Endothelial cell of umbilical vein (primary cell): ENCODE results near the gene ARHGAP28.

ENCODE experiments used
- EZH2 ChIP-seq: IDR thresholded peaks from 2 replicates; pipeline ENCODE4 v1.6.1; 2012; ENCODE audit warnings: borderline replicate concordance, low read depth, mild to moderate bottlenecking, moderate library complexity, low read length, inconsistent platforms; ENCODE audit not compliant: severe bottlenecking
- TF ChIP-seq, protein P1 (sequence below), 2 donors: IDR thresholded peaks; 1 replicate in 1 of 2; 2 replicates in 1 of 2; pipeline ENCODE4 v1.5.1; 2011; ENCODE audit warnings: low read length in 2 of 2, mild to moderate bottlenecking in 2 of 2, moderate library complexity in 2 of 2, control low read depth in 1 of 2, inconsistent platforms in 1 of 2, low read depth in 1 of 2; ENCODE audit not compliant: insufficient read depth in 1 of 2; ENCODE audit errors: extremely low read depth in 1 of 2

DNA sequence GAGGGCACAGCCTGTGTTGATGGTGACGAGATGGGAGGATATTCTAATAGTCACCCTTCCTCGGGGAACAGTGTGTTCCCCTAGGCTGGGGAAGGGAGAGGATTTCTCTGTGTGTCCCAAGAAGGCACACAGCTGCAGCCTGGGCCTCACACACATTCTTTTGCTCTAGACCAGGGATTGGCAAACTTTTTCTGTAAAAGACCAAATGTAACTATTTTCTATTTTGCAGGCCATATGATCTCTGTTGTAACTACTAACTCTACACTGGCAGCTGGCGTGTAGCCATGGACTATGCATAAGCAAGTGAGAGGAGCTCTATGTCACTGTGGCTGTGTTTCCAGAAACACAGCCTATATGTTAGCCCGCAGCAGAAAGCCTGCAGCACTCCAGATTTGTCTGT, 65.8 kb downstream of the ARHGAP28 start:
- TF ChIP-seq, protein P1, sequence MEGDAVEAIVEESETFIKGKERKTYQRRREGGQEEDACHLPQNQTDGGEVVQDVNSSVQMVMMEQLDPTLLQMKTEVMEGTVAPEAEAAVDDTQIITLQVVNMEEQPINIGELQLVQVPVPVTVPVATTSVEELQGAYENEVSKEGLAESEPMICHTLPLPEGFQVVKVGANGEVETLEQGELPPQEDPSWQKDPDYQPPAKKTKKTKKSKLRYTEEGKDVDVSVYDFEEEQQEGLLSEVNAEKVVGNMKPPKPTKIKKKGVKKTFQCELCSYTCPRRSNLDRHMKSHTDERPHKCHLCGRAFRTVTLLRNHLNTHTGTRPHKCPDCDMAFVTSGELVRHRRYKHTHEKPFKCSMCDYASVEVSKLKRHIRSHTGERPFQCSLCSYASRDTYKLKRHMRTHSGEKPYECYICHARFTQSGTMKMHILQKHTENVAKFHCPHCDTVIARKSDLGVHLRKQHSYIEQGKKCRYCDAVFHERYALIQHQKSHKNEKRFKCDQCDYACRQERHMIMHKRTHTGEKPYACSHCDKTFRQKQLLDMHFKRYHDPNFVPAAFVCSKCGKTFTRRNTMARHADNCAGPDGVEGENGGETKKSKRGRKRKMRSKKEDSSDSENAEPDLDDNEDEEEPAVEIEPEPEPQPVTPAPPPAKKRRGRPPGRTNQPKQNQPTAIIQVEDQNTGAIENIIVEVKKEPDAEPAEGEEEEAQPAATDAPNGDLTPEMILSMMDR (IDR thresholded peaks at IDR 0.05; ENCODE audit: extremely low read depth in 1 of 2, insufficient read depth in 1 of 2, low read depth in 1 of 2, low read length in 2 of 2): no peak
- TF ChIP-seq EZH2: no peak
